Measurements from ENCODE around the gene NUP62CL.
"Not testable (repeated sequence)": the region's sequence is repeated elsewhere in the genome, so short reads cannot be mapped to it uniquely, and the experiment has no call there.

The NUP62CL gene

GRCh38 chrX:107197319-107197718 lies 8.9 kb downstream of the NUP62CL start:
- no peak overlapping the region for H3K4me3 ChIP-seq (ENCODE audit: low read length)
- no peaks in the 10 kb centered on the region for H3K9me3 ChIP-seq (replicated peaks; ENCODE audit: low read length)
- H3K4me1 ChIP-seq (ENCODE audit: control insufficient read depth, insufficient read depth, low read length), result no peaks in the 10 kb centered on the region
- no peaks in the 10 kb centered on the region for H3K36me3 ChIP-seq (ENCODE audit: insufficient read depth, low read length)
- no peak overlapping the region for H3K4me2 ChIP-seq (ENCODE audit: low read length)
- H3K9ac ChIP-seq (ENCODE audit: low read depth, low read length), result no peak overlapping the region
- peaks cover 13% of the 10 kb centered on the region for H3K27me3 ChIP-seq (ENCODE audit: control insufficient read depth, insufficient read depth, low read length)

- Histone ChIP-seq H3K9ac (ENCODE audit: low read depth, low read length) (no peak overlapping the region), H3K4me1 (ENCODE audit: control insufficient read depth, insufficient read depth, low read length) (no peaks in the 10 kb centered on the region), H3K9me3 (replicated peaks; ENCODE audit: low read length) (no peaks in the 10 kb centered on the region), H3K27me3 (ENCODE audit: control insufficient read depth, insufficient read depth, low read length) (peaks cover 18% of the 10 kb centered on the region), H3K36me3 (ENCODE audit: insufficient read depth, low read length) (no peaks in the 10 kb centered on the region), H3K4me2 (ENCODE audit: low read length) (no peak overlapping the region), H3K4me3 (ENCODE audit: low read length) (no peak overlapping the region)
Observed at GRCh38 chrX:107171369-107172102, 34.7 kb downstream of the NUP62CL start.

- no peak overlapping the region for H3K4me2 ChIP-seq (ENCODE audit: low read length)
- no peaks in the 10 kb centered on the region for H3K9me3 ChIP-seq (replicated peaks; ENCODE audit: low read length)
- peaks cover 14% of the 10 kb centered on the region for H3K27me3 ChIP-seq (ENCODE audit: control insufficient read depth, insufficient read depth, low read length)
- no peaks in the 10 kb centered on the region for H3K4me1 ChIP-seq (ENCODE audit: control insufficient read depth, insufficient read depth, low read length)
- no peak overlapping the region for H3K9ac ChIP-seq (ENCODE audit: low read depth, low read length)
- no peak overlapping the region for H3K4me3 ChIP-seq (ENCODE audit: low read length)
- no peaks in the 10 kb centered on the region for H3K36me3 ChIP-seq (ENCODE audit: insufficient read depth, low read length)
Observed at GRCh38 chrX:107168712-107169111, 37.5 kb downstream of the NUP62CL start.

- no peaks in the 10 kb centered on the region for H3K9me3 ChIP-seq (replicated peaks; ENCODE audit: low read length)
- no peaks in the 10 kb centered on the region for H3K36me3 ChIP-seq (ENCODE audit: insufficient read depth, low read length)
Observed at GRCh38 chrX:107168257-107168656, 38.0 kb downstream of the NUP62CL start.

GRCh38 chrX:107167163-107167921 lies 38.9 kb downstream of the NUP62CL start:
- no peak overlapping the region for H3K4me3 ChIP-seq (ENCODE audit: low read length)
- H3K9ac ChIP-seq (ENCODE audit: low read depth, low read length), result no peak overlapping the region
- peaks cover 7% of the 10 kb centered on the region for H3K27me3 ChIP-seq (ENCODE audit: control insufficient read depth, insufficient read depth, low read length)
- H3K9me3 ChIP-seq (replicated peaks; ENCODE audit: low read length), result no peaks in the 10 kb centered on the region
- no peaks in the 10 kb centered on the region for H3K36me3 ChIP-seq (ENCODE audit: insufficient read depth, low read length)
- no peak overlapping the region for H3K4me2 ChIP-seq (ENCODE audit: low read length)
- no peaks in the 10 kb centered on the region for H3K4me1 ChIP-seq (ENCODE audit: control insufficient read depth, insufficient read depth, low read length)

More at GRCh38 chrX:107168257-107168656, 38.0 kb downstream of the NUP62CL start:
- peaks cover 15% of the 10 kb centered on the region for H3K27me3 ChIP-seq (ENCODE audit: control insufficient read depth, insufficient read depth, low read length)
- H3K4me3 ChIP-seq (ENCODE audit: low read length), result no peak overlapping the region
- no peak overlapping the region for H3K4me2 ChIP-seq (ENCODE audit: low read length)
- H3K9ac ChIP-seq (ENCODE audit: low read depth, low read length), result no peak overlapping the region
- no peaks in the 10 kb centered on the region for H3K4me1 ChIP-seq (ENCODE audit: control insufficient read depth, insufficient read depth, low read length)

- not testable (repeated sequence) for H3K4me3 ChIP-seq (ENCODE audit: low read length); H3K4me2 ChIP-seq (ENCODE audit: low read length); H3K4me1 ChIP-seq (ENCODE audit: control insufficient read depth, insufficient read depth, low read length); H3K9ac ChIP-seq (ENCODE audit: low read depth, low read length); H3K27me3 ChIP-seq (ENCODE audit: control insufficient read depth, insufficient read depth, low read length); H3K9me3 ChIP-seq (replicated peaks; ENCODE audit: low read length); H3K36me3 ChIP-seq (ENCODE audit: insufficient read depth, low read length)
Observed at GRCh38 chrX:107157618-107158017, 48.6 kb downstream of the NUP62CL start.

GRCh38 chrX:107155621-107156430 lies 50.4 kb downstream of the NUP62CL start:
- not testable (repeated sequence) for H3K27me3 ChIP-seq (ENCODE audit: control insufficient read depth, insufficient read depth, low read length); H3K9me3 ChIP-seq (replicated peaks; ENCODE audit: low read length); H3K36me3 ChIP-seq (ENCODE audit: insufficient read depth, low read length); H3K9ac ChIP-seq (ENCODE audit: low read depth, low read length); H3K4me2 ChIP-seq (ENCODE audit: low read length); H3K4me1 ChIP-seq (ENCODE audit: control insufficient read depth, insufficient read depth, low read length); H3K4me3 ChIP-seq (ENCODE audit: low read length)

GRCh38 chrX:107154787-107155620 lies 51.2 kb downstream of the NUP62CL start:
- H3K4me1 ChIP-seq (ENCODE audit: control insufficient read depth, insufficient read depth, low read length), result no peaks in the 10 kb centered on the region
- H3K36me3 ChIP-seq (ENCODE audit: insufficient read depth, low read length), result no peaks in the 10 kb centered on the region
- H3K9ac ChIP-seq (ENCODE audit: low read depth, low read length), result no peak overlapping the region
- H3K27me3 ChIP-seq (ENCODE audit: control insufficient read depth, insufficient read depth, low read length), result no peaks in the 10 kb centered on the region
- no peak overlapping the region for H3K4me2 ChIP-seq (ENCODE audit: low read length)
- H3K4me3 ChIP-seq (ENCODE audit: low read length), result no peak overlapping the region
- no peaks in the 10 kb centered on the region for H3K9me3 ChIP-seq (replicated peaks; ENCODE audit: low read length)

GRCh38 chrX:107153005-107153404 lies 53.2 kb downstream of the NUP62CL start:
- Histone ChIP-seq H3K4me1 (ENCODE audit: control insufficient read depth, insufficient read depth, low read length) (no peaks in the 10 kb centered on the region), H3K9ac (ENCODE audit: low read depth, low read length) (no peak overlapping the region), H3K4me2 (ENCODE audit: low read length) (no peak overlapping the region), H3K4me3 (ENCODE audit: low read length) (no peak overlapping the region), H3K9me3 (replicated peaks; ENCODE audit: low read length) (no peaks in the 10 kb centered on the region), H3K27me3 (ENCODE audit: control insufficient read depth, insufficient read depth, low read length) (no peaks in the 10 kb centered on the region), H3K36me3 (ENCODE audit: insufficient read depth, low read length) (no peaks in the 10 kb centered on the region)

GRCh38 chrX:107146670-107147069 lies 59.6 kb downstream of the NUP62CL start:
- Histone ChIP-seq H3K9me3 (replicated peaks; ENCODE audit: low read length) (no peaks in the 10 kb centered on the region), H3K4me3 (ENCODE audit: low read length) (no peak overlapping the region), H3K9ac (ENCODE audit: low read depth, low read length) (no peak overlapping the region), H3K36me3 (ENCODE audit: insufficient read depth, low read length) (no peaks in the 10 kb centered on the region), H3K4me2 (ENCODE audit: low read length) (no peak overlapping the region), H3K27me3 (ENCODE audit: control insufficient read depth, insufficient read depth, low read length) (peaks cover 5% of the 10 kb centered on the region), H3K4me1 (ENCODE audit: control insufficient read depth, insufficient read depth, low read length) (no peaks in the 10 kb centered on the region)

- Histone ChIP-seq H3K4me2 (ENCODE audit: low read length) (no peak overlapping the region), H3K4me1 (ENCODE audit: control insufficient read depth, insufficient read depth, low read length) (peaks cover 4% of the 10 kb centered on the region), H3K36me3 (ENCODE audit: insufficient read depth, low read length) (no peaks in the 10 kb centered on the region), H3K9me3 (replicated peaks; ENCODE audit: low read length) (no peaks in the 10 kb centered on the region), H3K4me3 (ENCODE audit: low read length) (no peak overlapping the region), H3K9ac (ENCODE audit: low read depth, low read length) (no peak overlapping the region), H3K27me3 (ENCODE audit: control insufficient read depth, insufficient read depth, low read length) (peaks cover 5% of the 10 kb centered on the region)
Observed at GRCh38 chrX:107135965-107136307, 70.3 kb downstream of the NUP62CL start.
